Body of pancreas (tissue), 4 donors: ENCODE measurements around the gene WDFY1.
"Not testable (repeated sequence)": the region's sequence is repeated elsewhere in the genome, so short reads cannot be mapped to it uniquely, and the experiment has no call there.

ENCODE experiments used
- POLR2A ChIP-seq, 3 donors: fragments of 450-650 bp; IDR thresholded peaks; one replicate each; pipeline ENCODE4 v1.6.1; 2016; ENCODE audit warnings: antibody characterized with exemption in 3 of 3, mild to moderate bottlenecking in 2 of 3
- TF ChIP-seq, protein P1 (sequence below), 7 experiments: fragments of 450-650 bp in 4 of 7; fragments of 200-600 bp in 3 of 7; sonication (generic) in 3 of 7; IDR thresholded peaks; one replicate each; pipeline ENCODE4 v1.5.1; 2016 to 2019; ENCODE audit warnings: antibody characterized with exemption in 7 of 7

DNA sequence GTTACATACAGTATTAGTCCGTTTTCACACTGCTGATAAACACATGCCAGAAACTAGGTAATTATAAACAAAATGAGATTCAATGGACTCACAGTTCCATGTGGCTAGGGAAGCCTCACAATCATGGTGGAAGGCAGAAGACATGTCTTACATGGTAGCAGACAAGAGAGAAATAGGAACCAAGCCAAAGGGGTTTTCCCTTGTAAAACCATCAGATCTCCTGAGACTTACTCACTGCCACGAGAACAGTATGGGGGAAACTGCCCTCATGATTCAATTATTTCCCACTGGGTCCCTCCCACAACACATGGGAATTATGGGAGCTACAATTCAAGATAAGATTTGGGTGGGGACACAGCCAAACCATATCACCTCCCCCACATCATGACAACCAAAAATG lies 5.7 kb downstream of the WDFY1 start:
- TF ChIP-seq, protein P1, sequence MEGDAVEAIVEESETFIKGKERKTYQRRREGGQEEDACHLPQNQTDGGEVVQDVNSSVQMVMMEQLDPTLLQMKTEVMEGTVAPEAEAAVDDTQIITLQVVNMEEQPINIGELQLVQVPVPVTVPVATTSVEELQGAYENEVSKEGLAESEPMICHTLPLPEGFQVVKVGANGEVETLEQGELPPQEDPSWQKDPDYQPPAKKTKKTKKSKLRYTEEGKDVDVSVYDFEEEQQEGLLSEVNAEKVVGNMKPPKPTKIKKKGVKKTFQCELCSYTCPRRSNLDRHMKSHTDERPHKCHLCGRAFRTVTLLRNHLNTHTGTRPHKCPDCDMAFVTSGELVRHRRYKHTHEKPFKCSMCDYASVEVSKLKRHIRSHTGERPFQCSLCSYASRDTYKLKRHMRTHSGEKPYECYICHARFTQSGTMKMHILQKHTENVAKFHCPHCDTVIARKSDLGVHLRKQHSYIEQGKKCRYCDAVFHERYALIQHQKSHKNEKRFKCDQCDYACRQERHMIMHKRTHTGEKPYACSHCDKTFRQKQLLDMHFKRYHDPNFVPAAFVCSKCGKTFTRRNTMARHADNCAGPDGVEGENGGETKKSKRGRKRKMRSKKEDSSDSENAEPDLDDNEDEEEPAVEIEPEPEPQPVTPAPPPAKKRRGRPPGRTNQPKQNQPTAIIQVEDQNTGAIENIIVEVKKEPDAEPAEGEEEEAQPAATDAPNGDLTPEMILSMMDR (IDR thresholded peaks at IDR 0.05): not testable (repeated sequence)
- not testable (repeated sequence) for TF ChIP-seq POLR2A (IDR thresholded peaks at IDR 0.05)
